T-helper 2 cell treated with Interferon-gamma antibody and Interleukin-4, amounts not matched to agents 100 ng/mL and 5 ng/mL, for 36 hours (primary cell): ENCODE data around the gene COLEC11. TPM values are rescaled to one million over a fixed set of nuclear protein-coding genes. Genes with fewer than 3 reads are reported as not detected.

Experiments used
- intact Hi-C: fragments of 100-400 bp; cut with micrococcal nuclease; formaldehyde crosslinking; loops from one replicate; pipeline ENCODE4 v1.15.1; 2023
- total RNA-seq: library from RNA; stranded (reverse); gene quantifications from 2 replicates; pipeline ENCODE4 v1.2.3, GENCODE V29; 2022

The COLEC11 gene
- total RNA-seq, 1 donor from 2014 or later: 0.27 TPM

DNA sequence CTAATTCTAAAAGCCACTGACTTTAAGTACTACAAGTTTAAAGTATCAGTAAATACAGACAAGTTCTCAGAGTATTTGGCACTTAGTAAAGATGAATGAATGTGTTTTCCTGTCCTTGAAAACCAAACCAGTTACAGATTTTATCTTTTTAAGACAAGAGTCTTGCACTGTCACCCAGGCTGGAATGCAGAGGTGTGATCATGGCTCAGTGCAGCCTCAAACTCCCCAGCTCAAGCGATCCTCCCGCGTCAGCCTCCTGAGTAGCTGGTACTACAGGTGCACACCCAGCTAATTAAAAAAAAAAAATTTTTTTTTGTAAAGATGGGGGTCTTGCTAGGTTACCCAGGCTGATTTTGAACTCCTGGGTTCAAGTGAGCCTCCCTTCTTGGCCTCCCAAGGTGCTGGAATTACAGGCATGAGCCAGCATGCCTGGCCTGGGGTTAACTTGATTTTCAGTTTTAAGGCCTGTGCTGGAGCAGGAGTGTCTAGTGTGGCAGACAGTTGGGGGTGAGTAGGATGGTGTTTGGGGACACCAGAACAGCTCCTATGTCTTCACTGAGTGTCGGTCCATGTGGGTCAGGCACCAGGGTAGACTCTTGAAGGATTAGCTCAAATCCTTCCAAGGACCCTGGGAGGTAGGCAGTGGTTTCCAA, 10.2 kb upstream of the COLEC11 start:
- intact Hi-C loops: no loop called here

DNA sequence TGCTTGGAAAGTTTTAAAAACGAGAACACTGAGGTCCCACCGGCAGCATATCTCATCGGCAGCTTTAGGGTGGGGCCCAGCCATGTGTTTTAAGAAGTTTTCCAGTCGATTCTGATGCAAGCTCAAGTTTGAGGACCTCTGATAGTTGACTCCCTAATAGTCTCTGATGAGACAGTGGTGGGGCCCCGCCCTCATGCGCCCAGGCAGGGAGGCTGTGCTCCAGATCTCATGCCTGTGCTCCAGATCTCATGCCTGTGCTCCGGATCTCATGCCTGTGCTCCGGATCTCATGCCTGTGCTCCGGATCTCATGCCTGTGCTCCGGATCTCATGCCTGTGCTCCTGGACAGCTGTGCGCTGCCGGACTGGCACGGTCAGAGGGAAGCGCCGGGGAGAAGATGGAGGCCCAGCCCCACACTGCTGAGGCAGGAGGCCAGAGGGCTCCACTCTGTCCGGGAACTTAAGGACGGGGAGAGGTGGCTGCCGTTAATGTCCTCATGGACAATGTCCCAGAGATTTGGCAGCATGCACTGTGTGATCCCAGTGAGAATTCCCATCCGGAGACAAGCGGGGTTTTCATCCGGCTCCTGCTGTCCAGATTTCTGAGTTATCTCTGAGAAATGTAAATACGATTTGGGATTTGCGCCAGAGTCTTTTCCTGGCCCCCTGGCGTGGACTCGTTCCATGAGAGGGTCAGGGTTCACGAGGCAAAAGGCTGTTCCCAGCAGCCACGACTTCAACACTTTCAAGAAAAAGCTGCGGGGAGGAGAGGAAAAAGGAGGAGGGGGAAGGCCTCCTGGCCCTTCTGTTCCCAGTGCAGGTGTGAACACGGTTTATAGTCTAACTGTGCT, 9.4 kb upstream of the COLEC11 start:
- intact Hi-C loops: no loop called here

GRCh38 chr2:3586220-3586619, 8.7 kb upstream of the COLEC11 start:
- intact Hi-C loops: no loop called here

GRCh38 chr2:3587021-3587420, 7.9 kb upstream of the COLEC11 start:
- intact Hi-C loops: no loop called here

DNA sequence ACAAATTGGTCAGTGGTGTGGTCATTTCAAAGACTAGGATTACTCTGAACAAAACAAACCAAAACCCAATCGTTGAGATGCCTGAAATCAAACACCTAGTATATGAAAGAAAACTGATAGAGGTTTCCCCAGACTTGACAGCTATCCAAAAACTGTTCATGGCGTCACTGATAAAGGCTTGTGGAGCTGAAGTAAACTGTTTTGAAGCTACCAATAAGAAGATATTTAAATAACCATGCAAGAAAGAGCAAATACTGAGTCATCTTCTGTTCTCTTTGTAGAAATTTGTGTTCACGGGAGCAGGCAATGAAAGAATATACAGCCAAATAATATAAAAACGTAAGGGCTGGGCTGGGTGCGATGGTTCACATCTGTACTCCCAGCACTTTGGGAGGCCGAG, 7.5 kb upstream of the COLEC11 start:
- intact Hi-C loops: no loop called here

GRCh38 chr2:3588084-3588483, 6.8 kb upstream of the COLEC11 start:
- intact Hi-C loops: no loop called here

GRCh38 chr2:3589086-3589485, 5.8 kb upstream of the COLEC11 start:
- intact Hi-C loops: no loop called here

- intact Hi-C loops: no loop called here
These were observed 492 bp downstream of the COLEC11 start for GRCh38 chr2:3595404-3595803.

DNA sequence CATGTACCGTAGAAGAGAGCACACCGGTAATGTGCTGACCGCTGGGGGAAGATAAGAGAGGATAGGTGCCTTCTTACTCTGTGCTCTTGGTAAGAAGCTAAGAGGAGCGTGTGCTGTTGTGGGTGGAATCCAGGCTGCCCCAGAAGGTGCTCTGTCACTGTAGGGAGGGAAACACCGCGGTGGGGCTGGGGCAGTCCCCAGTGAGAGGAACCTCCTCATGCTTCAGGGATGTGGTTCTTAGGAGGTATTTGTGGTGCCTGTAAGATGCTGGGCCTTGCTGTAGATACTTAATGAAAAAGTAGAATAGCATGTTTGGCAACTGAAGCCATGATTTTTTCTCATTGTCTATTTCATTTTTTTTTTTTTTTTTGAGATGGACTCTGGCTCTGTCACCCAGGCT, 1.1 kb downstream of the COLEC11 start:
- intact Hi-C loops: no loop called here

GRCh38 chr2:3596901-3597417, 2.0 kb downstream of the COLEC11 start:
- intact Hi-C loops: no loop called here

GRCh38 chr2:3597567-3597966, 2.7 kb downstream of the COLEC11 start:
- intact Hi-C loops: no loop called here

DNA sequence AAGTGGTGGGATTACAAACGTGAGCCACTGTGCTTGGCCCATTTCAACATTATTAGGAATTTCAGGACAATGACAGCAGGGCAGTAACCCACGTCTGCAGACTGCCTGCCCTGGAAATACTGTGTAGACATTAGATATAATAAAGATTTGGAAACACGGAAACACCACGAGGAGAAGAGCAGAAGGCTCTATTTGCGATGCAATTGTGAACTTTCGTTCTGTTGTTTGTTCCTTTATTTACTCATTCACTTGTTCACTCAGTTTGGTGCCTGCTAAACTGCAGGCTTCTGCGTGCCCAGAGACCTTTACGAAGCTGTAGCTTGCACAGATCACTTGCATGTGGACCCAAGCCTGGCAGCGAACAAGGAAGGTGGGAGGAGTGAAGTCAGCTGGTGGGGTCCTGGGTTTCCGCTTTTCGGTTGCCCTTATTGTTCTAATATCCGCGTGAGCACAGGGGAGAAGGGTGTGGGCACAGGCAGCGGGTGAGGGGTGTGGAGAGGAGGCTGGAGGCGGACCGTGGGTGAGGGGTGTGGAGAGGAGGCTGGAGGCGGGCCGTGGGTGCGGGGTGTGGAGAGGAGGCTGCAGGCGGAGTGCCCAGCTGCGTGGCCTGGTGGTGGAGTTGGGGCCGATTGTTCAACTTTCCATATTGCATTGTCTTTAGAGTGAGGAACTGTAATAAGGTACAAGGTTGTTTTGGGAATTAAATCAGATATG, 3.4 kb downstream of the COLEC11 start:
- intact Hi-C loops: no loop called here

DNA sequence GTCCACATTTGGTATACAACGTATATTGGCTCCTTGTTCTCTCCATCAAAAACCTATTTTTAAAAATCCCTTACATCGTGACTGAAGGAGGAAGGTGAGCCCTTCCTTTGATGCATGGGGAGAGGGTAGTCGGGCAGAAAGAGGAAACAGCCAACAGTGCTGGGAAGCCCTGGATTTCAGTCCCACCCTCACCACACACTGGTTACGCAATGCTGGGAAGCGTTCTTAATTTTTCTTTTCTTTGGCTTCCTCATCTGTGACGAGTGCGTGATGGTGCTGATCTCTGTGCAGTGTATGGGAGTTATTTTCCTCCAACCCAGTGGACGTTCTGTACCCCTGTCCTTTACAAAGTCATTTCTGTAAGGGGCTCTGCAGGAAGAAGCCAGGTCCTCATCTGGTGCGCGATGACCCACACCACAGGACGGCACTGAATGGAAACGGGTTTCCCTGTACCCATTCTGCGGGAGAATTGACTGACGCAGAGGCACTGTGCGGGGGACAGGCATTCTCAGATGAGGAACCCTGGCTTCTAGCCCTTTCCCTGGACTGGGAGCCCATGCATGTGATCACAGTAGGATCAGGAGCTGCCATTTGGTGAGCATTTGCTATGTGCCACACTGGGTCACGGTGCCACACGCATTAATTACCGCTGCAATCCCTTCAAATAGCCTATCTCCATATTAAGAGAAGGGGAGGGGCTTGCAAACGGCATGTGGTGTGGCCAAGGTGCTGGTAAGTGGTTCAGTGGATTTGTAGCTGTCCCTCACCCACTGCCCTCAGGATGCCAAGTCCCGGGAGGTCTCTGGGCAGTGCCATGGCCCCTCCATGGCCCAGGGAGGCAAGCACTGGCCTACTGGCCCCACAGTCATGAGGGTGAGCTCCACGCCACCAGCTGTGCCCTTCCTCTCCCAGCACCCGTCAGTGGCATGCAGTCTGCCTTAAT, 4.3 kb downstream of the COLEC11 start:
- intact Hi-C loops: no loop called here

GRCh38 chr2:3600256-3600855, 5.4 kb downstream of the COLEC11 start:
- intact Hi-C loops: no loop called here

DNA sequence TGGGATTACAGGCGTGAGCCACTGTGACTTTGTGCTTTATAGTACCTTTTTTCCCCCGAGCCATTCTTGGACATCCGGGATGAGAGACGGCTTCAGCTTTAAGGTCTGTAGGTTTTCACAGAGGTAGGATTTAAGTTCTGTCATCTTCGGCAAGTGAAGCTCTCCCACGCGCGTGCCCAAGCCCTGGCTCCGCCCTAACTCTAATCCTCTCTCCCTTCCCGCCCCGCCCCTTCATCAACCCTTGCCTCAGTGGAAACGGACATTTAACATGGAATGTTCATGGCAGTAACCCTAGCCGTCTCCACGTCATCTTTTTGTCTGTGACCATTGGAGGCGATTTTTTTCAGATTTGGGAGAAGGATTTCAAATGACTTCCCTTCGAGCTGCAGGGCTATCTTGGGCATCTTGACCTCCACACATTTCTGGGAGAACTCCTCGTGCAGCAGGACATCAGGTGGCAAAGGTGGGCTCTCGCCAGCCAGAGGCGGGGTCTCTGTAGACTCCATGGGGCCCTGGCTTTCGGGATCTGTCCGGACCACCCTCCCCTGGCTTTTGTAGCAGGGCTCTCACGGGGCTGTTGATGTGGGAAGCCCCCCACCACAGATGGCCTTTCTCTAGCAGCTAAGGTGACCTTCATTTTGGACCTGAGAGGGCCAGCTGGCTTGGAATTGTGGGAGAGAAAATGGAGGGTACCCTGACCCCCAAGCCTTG, 6.8 kb downstream of the COLEC11 start:
- intact Hi-C loops: no loop called here

DNA sequence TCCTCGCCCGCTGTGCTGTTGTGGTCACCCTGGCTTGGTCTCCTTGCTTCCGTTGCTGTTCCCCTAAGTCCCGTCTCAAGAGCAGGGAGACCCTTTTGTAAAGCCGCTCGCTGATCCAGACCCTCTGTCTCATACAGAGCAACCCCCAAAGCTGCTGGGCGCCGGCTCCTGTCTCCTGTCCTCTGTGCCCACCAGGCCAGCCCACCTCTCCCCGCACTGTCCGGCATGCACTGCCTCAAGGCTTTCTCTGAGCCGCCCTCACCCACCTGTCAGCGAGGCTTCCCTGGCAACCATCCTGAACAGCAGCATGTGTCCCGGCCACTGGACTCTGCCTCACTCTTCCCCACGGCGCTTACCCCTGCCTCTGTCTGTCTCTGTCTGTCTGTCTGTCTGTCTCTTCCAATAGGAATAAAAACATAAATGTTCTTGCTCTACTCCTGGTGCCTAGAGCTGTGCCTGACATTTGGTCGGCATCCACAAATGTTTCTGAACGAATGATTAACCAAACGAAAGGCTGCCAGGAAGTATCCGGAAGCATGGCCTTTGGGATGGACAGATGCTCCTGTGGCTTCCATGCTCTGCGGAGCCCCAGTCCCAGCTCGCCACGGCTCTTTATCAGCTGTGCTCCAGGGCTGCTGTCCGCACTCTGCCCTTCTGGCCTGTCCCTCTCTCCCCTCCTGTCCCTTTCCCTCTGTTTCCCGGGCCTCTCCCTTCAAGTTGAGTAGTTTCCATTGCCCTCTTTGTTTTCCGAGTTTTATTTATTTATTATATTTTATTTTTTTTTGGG, 7.8 kb downstream of the COLEC11 start:
- intact Hi-C loops: no loop called here

- intact Hi-C loops: no loop called here
These were observed 8.8 kb downstream of the COLEC11 start for GRCh38 chr2:3603536-3604206.

DNA sequence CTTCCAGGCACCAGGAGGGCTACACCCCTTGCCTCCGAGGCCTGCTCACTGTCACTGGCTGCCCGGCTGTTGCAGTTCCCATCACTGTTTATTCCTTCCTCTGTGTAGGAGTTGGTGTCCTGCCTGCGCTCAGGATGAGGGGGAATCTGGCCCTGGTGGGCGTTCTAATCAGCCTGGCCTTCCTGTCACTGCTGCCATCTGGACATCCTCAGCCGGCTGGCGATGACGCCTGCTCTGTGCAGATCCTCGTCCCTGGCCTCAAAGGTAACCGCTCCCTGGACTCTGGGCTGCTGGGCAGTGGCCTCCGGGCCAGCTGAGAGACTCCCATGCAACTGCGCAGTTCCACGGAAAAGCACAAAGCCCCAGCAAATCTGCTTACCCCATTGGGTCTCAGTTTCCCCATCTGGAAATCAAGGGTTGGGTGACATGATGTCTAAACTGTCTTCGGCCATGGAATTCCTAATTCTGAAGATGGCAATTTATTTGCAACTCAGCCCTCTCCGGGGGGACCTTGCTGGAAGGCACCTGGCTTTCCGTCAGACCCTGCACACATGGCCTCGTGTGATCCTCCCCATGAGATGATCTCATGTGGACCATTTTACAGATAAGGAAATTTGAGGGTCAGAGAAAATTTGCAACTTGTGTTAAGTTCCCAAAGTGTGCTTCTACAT, 9.4 kb downstream of the COLEC11 start:
- intact Hi-C loops: no loop called here
